WTC11 (cell line): ENCODE results near the gene MMP19. TPM values are rescaled to one million over a fixed set of nuclear protein-coding genes. Genes with fewer than 3 reads are reported as not detected.

Experiments
- ATAC-seq: fragments of 200-7000 bp; cut with Tn5 transposase; 2 replicates; pipeline ENCODE4 v1.10.0; 2021; ENCODE audit warnings: mild to moderate bottlenecking, moderate library complexity
- CTCF ChIA-PET: fragments of 300-600 bp; sonication (Branson Sonifier 250); formaldehyde crosslinking; loops from one replicate; lab custom pipeline; 2021; ENCODE audit warnings: antibody characterized with exemption; lab: Charles Lee
- POLR2A ChIA-PET: fragments of 350-600 bp; sonication (Branson Sonifier 250); formaldehyde crosslinking; loops from one replicate; lab custom pipeline; 2021; ENCODE audit warnings: antibody characterized with exemption; lab: Charles Lee
- DNase-seq: peaks from one replicate; pipeline ENCODE4 v3.0.0; 2021; ENCODE audit warnings: low spot score
- H3K27ac Mint-ChIP-seq: 2 replicates; pipeline ENCODE4 v1.8.0; 2021; ENCODE audit warnings: mixed read lengths
- H3K27me3 Mint-ChIP-seq: 2 replicates; pipeline ENCODE4 v1.8.0; 2021; ENCODE audit warnings: low read depth, mild to moderate bottlenecking, moderate library complexity, mixed read lengths
- H3K36me3 Mint-ChIP-seq: 2 replicates; pipeline ENCODE4 v1.8.0; 2021; ENCODE audit warnings: mixed read lengths
- H3K4me1 Mint-ChIP-seq: 2 replicates; pipeline ENCODE4 v1.8.0; 2022; ENCODE audit warnings: mixed read lengths
- H3K4me3 Mint-ChIP-seq: 2 replicates; pipeline ENCODE4 v1.8.0; 2021; ENCODE audit warnings: mild to moderate bottlenecking, moderate library complexity, mixed read lengths
- H3K9me3 Mint-ChIP-seq: 2 replicates; pipeline ENCODE4 v1.8.0; 2021; ENCODE audit warnings: mixed read lengths
- E2F1 ChIP-seq: sonication (generic); formaldehyde crosslinking; IDR thresholded peaks from 2 replicates; pipeline ENCODE4 v1.8.0; 2022; ENCODE audit warnings: mild to moderate bottlenecking, missing genetic modification reagents
- E2F5 ChIP-seq: sonication (generic); formaldehyde crosslinking; IDR thresholded peaks from 2 replicates; pipeline ENCODE4 v1.8.1; 2022; ENCODE audit warnings: mild to moderate bottlenecking, moderate library complexity, missing genetic modification reagents
- ELF4 ChIP-seq: sonication (generic); formaldehyde crosslinking; IDR thresholded peaks from 2 replicates; pipeline ENCODE4 v1.8.1; 2022; ENCODE audit warnings: low read depth, mild to moderate bottlenecking, moderate library complexity, missing genetic modification reagents
- ERG ChIP-seq: fragments of 250-450 bp; sonication (Bioruptor Pico); IDR thresholded peaks from 2 replicates; pipeline ENCODE4 v1.8.0; 2021; ENCODE audit warnings: mild to moderate bottlenecking
- GABPB1 ChIP-seq: sonication (generic); formaldehyde crosslinking; IDR thresholded peaks from 2 replicates; pipeline ENCODE4 v1.8.1; 2023; ENCODE audit warnings: mild to moderate bottlenecking, missing genetic modification reagents
- IRF2 ChIP-seq: sonication (generic); formaldehyde crosslinking; IDR thresholded peaks from 2 replicates; pipeline ENCODE4 v1.8.0; 2022; ENCODE audit warnings: low read depth, missing genetic modification reagents, borderline replicate concordance
- KAT7 ChIP-seq: sonication (generic); formaldehyde crosslinking; IDR thresholded peaks from 2 replicates; pipeline ENCODE4 v1.8.1; 2023; ENCODE audit warnings: missing genetic modification reagents, mild to moderate bottlenecking, borderline replicate concordance
- NFATC4 ChIP-seq: fragments of 250-450 bp; sonication (Bioruptor Pico); IDR thresholded peaks from 2 replicates; pipeline ENCODE4 v1.9.0; 2021; ENCODE audit warnings: mild to moderate bottlenecking
- NR2C2 ChIP-seq: sonication (generic); formaldehyde crosslinking; IDR thresholded peaks from 2 replicates; pipeline ENCODE4 v1.8.0; 2022; ENCODE audit warnings: mild to moderate bottlenecking, missing genetic modification reagents
- OVOL2 ChIP-seq: fragments of 250-450 bp; sonication (Bioruptor Pico); IDR thresholded peaks from 2 replicates; pipeline ENCODE4 v1.9.0; 2021; ENCODE audit warnings: mild to moderate bottlenecking, borderline replicate concordance
- PRRX2 ChIP-seq: fragments of 250-450 bp; sonication (Bioruptor Pico); IDR thresholded peaks from 2 replicates; pipeline ENCODE4 v1.8.0; 2021; ENCODE audit warnings: mild to moderate bottlenecking
- SMAD3 ChIP-seq: sonication (generic); formaldehyde crosslinking; IDR thresholded peaks from 2 replicates; pipeline ENCODE4 v1.8.0; 2022; ENCODE audit warnings: missing genetic modification reagents, mild to moderate bottlenecking, borderline replicate concordance
- SOX15 ChIP-seq: fragments of 250-450 bp; sonication (Bioruptor Pico); IDR thresholded peaks from 2 replicates; pipeline ENCODE4 v1.9.0; 2021; ENCODE audit warnings: mild to moderate bottlenecking
- ZNF121 ChIP-seq: sonication (generic); formaldehyde crosslinking; IDR thresholded peaks from 2 replicates; pipeline ENCODE4 v1.8.0; 2023; ENCODE audit warnings: missing genetic modification reagents
- ZNF281 ChIP-seq: sonication (generic); formaldehyde crosslinking; IDR thresholded peaks from 2 replicates; pipeline ENCODE4 v1.8.0; 2023; ENCODE audit warnings: mild to moderate bottlenecking, missing genetic modification reagents
- ZNF317 ChIP-seq: sonication (generic); formaldehyde crosslinking; IDR thresholded peaks from 2 replicates; pipeline ENCODE4 v1.8.1; 2023; ENCODE audit warnings: low read depth, mild to moderate bottlenecking, moderate library complexity, missing genetic modification reagents, borderline replicate concordance
- ZNF671 ChIP-seq: fragments of 250-450 bp; sonication (Bioruptor Pico); IDR thresholded peaks from 2 replicates; pipeline ENCODE4 v1.8.0; 2021; ENCODE audit warnings: mild to moderate bottlenecking
- total RNA-seq: library from RNA; stranded (reverse); gene quantifications from 3 replicates; pipeline ENCODE4 v1.2.3, GENCODE V29; 2021

MMP19 gene
- total RNA-seq, 1 experiment from 2014 or later = 1.6 TPM

GRCh38 chr12:55809274-55809673, 33.5 kb downstream of the MMP19 start:
- no peak for DNase-seq
- H3K4me1 Mint-ChIP-seq = peaks cover 26% of the 10 kb centered on the region
- H3K4me3 Mint-ChIP-seq = no peak overlapping the region
- POLR2A ChIA-PET = interaction anchor here (1.8 kb wide), 1 partner anchor 9 kb away, joined by 5 read pairs; the partner anchor contains the start of genes ORMDL2 and SARNP
- CTCF ChIA-PET = interaction anchor here (1.6 kb wide), 1 partner anchor 71 kb away, joined by 5 read pairs; no protein-coding TSS in a partner anchor
- no peak overlapping the region for H3K27ac Mint-ChIP-seq
- H3K9me3 Mint-ChIP-seq = no peaks in the 10 kb centered on the region
- peaks cover 14% of the 10 kb centered on the region for H3K36me3 Mint-ChIP-seq
- no peaks in the 10 kb centered on the region for H3K27me3 Mint-ChIP-seq
- ATAC-seq = no peak
- TF ChIP-seq ZNF121 (CRISPR knock-in tag) = peak; percentile 82
- no peak for TF ChIP-seq E2F5 (CRISPR knock-in tag)
- TF ChIP-seq PRRX2 (CRISPR knock-in tag) = no peak
- TF ChIP-seq GABPB1 (CRISPR knock-in tag) = no peak
- TF ChIP-seq, all 79 proteins: peak for 1

- H3K4me3 Mint-ChIP-seq = no peak overlapping the region
- H3K9me3 Mint-ChIP-seq = no peaks in the 10 kb centered on the region
- TF ChIP-seq SOX15 (CRISPR knock-in tag) = no peak
- TF ChIP-seq GABPB1 (CRISPR knock-in tag) = no peak
- no peak for TF ChIP-seq ELF4 (CRISPR knock-in tag)
- no peak for TF ChIP-seq NFATC4 (CRISPR knock-in tag)
- no peak for TF ChIP-seq KAT7 (CRISPR knock-in tag)
- TF ChIP-seq ZNF317 (CRISPR knock-in tag) = no peak
- TF ChIP-seq ZNF281 = no peak
- no peak for TF ChIP-seq ZNF671
- TF ChIP-seq OVOL2 (CRISPR knock-in tag) = no peak
- no peak for TF ChIP-seq NR2C2 (CRISPR knock-in tag)
- TF ChIP-seq IRF2 = no peak
- TF ChIP-seq, all 79 proteins: peak for 0
- peaks cover 20% of the 10 kb centered on the region for H3K36me3 Mint-ChIP-seq
- ChIA-PET CTCF (interaction anchor here (0.6 kb wide), 1 partner anchor 692 kb away, joined by 3 read pairs; no protein-coding TSS in a partner anchor), POLR2A (no interaction called here)
- DNase-seq = no peak
- ATAC-seq = no peak
- no peak overlapping the region for H3K27ac Mint-ChIP-seq
- H3K4me1 Mint-ChIP-seq = peaks cover 5% of the 10 kb centered on the region
- H3K27me3 Mint-ChIP-seq = no peaks in the 10 kb centered on the region
Measured at GRCh38 chr12:55806982-55807381, 35.8 kb downstream of the MMP19 start.

- POLR2A ChIA-PET = interaction anchor here (1.0 kb wide), 2 partner anchors 9 to 60 kb away, joined by 3 read pairs; no protein-coding TSS in a partner anchor
- Mint-ChIP-seq H3K27ac (peak overlapping the region; percentile 81), H3K36me3 (peaks cover 61% of the 10 kb centered on the region), H3K9me3 (no peaks in the 10 kb centered on the region), H3K4me3 (no peak overlapping the region), H3K27me3 (no peaks in the 10 kb centered on the region), H3K4me1 (peaks cover 8% of the 10 kb centered on the region)
- DNase-seq (no peak), ATAC-seq (no peak)
- TF ChIP-seq E2F1 (CRISPR knock-in tag) (no peak), SMAD3 (no peak), ERG (CRISPR knock-in tag) (no peak)
- CTCF ChIA-PET = interaction anchor here (0.5 to 2.3 kb wide), 18 partner anchors 8 to 187 kb away, joined by 3 to 26 read pairs (median 4); partner anchors contain the start of genes CD63, DNAJC14, ORMDL2 and SARNP
Measured at GRCh38 chr12:55797550-55797949, 45.2 kb downstream of the MMP19 start.
